HG03108 (cell line): ENCODE results near the gene MMP24.
"Not testable (repeated sequence)": the region's sequence is repeated elsewhere in the genome, so short reads cannot be mapped to it uniquely, and the experiment has no call there.

Experiments
- ATAC-seq: cut with Tn5 transposase; IDR thresholded peaks from one replicate; pipeline ENCODE4 v1.9.1; 2021; ENCODE audit warnings: moderate library complexity; ENCODE audit not compliant: unreplicated experiment

Gene MMP24

GRCh38 chr20:35226126-35226883 is at the start of gene MMP24:
MMP24 (plus strand) TSS chr20:35226690; CDS start chr20:35226739, 49 bp downstream.
- no peak for ATAC-seq

- ATAC-seq = no peak
Measured at GRCh38 chr20:35179292-35180212, 46.9 kb upstream of the MMP24 start.

- no peak for ATAC-seq
Measured at GRCh38 chr20:35180266-35180665, 46.2 kb upstream of the MMP24 start.

GRCh38 chr20:35181731-35182130 is 44.8 kb upstream of the MMP24 start:
- ATAC-seq = no peak

GRCh38 chr20:35186691-35187289 is 39.7 kb upstream of the MMP24 start:
- ATAC-seq = not testable (repeated sequence)

- no peak for ATAC-seq
Measured at GRCh38 chr20:35187584-35188190, 38.8 kb upstream of the MMP24 start.

GRCh38 chr20:35189223-35189622 is 37.3 kb upstream of the MMP24 start:
- not testable (repeated sequence) for ATAC-seq

GRCh38 chr20:35190556-35190955 is 35.9 kb upstream of the MMP24 start:
- ATAC-seq = no peak

GRCh38 chr20:35191419-35192117 is 34.9 kb upstream of the MMP24 start:
- ATAC-seq = no peak

GRCh38 chr20:35192118-35192872 is 34.2 kb upstream of the MMP24 start:
- ATAC-seq = no peak

- not testable (repeated sequence) for ATAC-seq
Measured at GRCh38 chr20:35193031-35193791, 33.3 kb upstream of the MMP24 start.

GRCh38 chr20:35196313-35196712 is 30.2 kb upstream of the MMP24 start:
- no peak for ATAC-seq

- no peak for ATAC-seq
Measured at GRCh38 chr20:35199740-35200139, 26.8 kb upstream of the MMP24 start.

GRCh38 chr20:35200267-35200666 is 26.2 kb upstream of the MMP24 start:
- no peak for ATAC-seq

GRCh38 chr20:35201467-35201866 is 25.0 kb upstream of the MMP24 start:
- not testable (repeated sequence) for ATAC-seq

GRCh38 chr20:35206802-35207201 is 19.7 kb upstream of the MMP24 start:
- ATAC-seq = no peak

GRCh38 chr20:35207950-35208611 is 18.4 kb upstream of the MMP24 start:
- no peak for ATAC-seq
